ENCODE results near the gene FOXC2. TPM values are rescaled to one million over a fixed set of nuclear protein-coding genes. Genes with fewer than 3 reads are reported as not detected.
A peak's percentile ranks its signal among the peaks of the same experiment; 100 is the strongest.

FOXC2 gene
- total and polyA plus RNA-seq, 10 of the 15 experiments (the other 5 are each of a cell fraction or from before 2014, with no cell fraction given), result not detected

- peak; percentile 83 for TF ChIP-seq ZNF687 (IDR thresholded peaks at IDR 0.05)
- peak; percentile 68; the same call in 1 of the 2 replicates for TF ChIP-seq TAF1 (IDR thresholded peaks at IDR 0.05; ENCODE audit: borderline replicate concordance, low read depth, low read length)
- TF ChIP-seq CTCF (IDR thresholded peaks at IDR 0.05 in 2 of 3, conservative IDR thresholded peaks at IDR 0.05 in 1 of 3; ENCODE audit: control insufficient read depth in 2 of 3, extremely low read depth in 1 of 3, insufficient read depth in 1 of 3, low read depth in 3 of 3, low read length in 3 of 3), result no peak
- TF ChIP-seq CEBPB (IDR thresholded peaks at IDR 0.05; ENCODE audit: borderline replicate concordance in 1 of 2, low read depth in 2 of 2, low read length in 2 of 2), result no peak
- TF ChIP-seq NBN (IDR thresholded peaks at IDR 0.05), result peak; percentile 99
- peak; percentile 94 for TF ChIP-seq ATF3 (IDR thresholded peaks at IDR 0.05; ENCODE audit: borderline replicate concordance, extremely low read depth, low read depth, low read length)
- peak; percentile 70; the same call in 1 of the 2 replicates for TF ChIP-seq POLR2AphosphoS2 (IDR thresholded peaks at IDR 0.05; ENCODE audit: low read depth, low read length)
- peak; percentile 100 for TF ChIP-seq CREM (IDR thresholded peaks at IDR 0.05; ENCODE audit: low read depth)
- no peak for TF ChIP-seq SKIL (IDR thresholded peaks at IDR 0.05; ENCODE audit: low read depth, poor library complexity, severe bottlenecking)
- TF ChIP-seq BRCA1 (IDR thresholded peaks at IDR 0.05; ENCODE audit: low read depth, low read length), result peak; percentile 47
- no peak for TF ChIP-seq HDAC6 (IDR thresholded peaks at IDR 0.05; ENCODE audit: unreplicated experiment)
- peak; percentile 71; the same call in 1 of the 2 replicates for TF ChIP-seq SMAD5 (IDR thresholded peaks at IDR 0.05; ENCODE audit: low read depth)
- peak; percentile 15 for TF ChIP-seq SP1 (IDR thresholded peaks at IDR 0.05; ENCODE audit: low read depth, low read length)
- TF ChIP-seq BHLHE40 (IDR thresholded peaks at IDR 0.05; ENCODE audit: borderline replicate concordance in 1 of 2, low read depth in 2 of 2, low read length in 1 of 2), result 0 out of 4 replicates have a peak, but pooled peaks of 1 of the 2 experiments have one; percentile 39
- peak; percentile 97 for TF ChIP-seq IKZF1 (conservative IDR thresholded peaks at IDR 0.05)
- TF ChIP-seq MAX (IDR thresholded peaks at IDR 0.05; ENCODE audit: low read depth, low read length), result 0 out of 2 replicates have a peak, but pooled peaks have one; percentile 18
- TF ChIP-seq NRF1 (conservative IDR thresholded peaks at IDR 0.05; ENCODE audit: low read depth, low read length), result peak; percentile 97
- TF ChIP-seq NR2C1 (IDR thresholded peaks at IDR 0.05), result peak; percentile 24; the same call in 1 of the 2 replicates
- peak; percentile 76; the same call in 1 of the 2 replicates for TF ChIP-seq PML (IDR thresholded peaks at IDR 0.05; ENCODE audit: low read length)
- TF ChIP-seq NR2F1 (conservative IDR thresholded peaks at IDR 0.05), result 0 out of 2 replicates have a peak, but pooled peaks have one; percentile 34
These were observed 11.5 kb upstream of the FOXC2 start, which contains the start of gene MTHFSD (continued) for GRCh38 chr16:86554917-86555703.
